Upper lobe of right lung (tissue), 1 donor: ENCODE results near the gene NHSL2. TPM values are rescaled to one million over a fixed set of nuclear protein-coding genes. Genes with fewer than 3 reads are reported as not detected.
"Not testable (repeated sequence)": the region's sequence is repeated elsewhere in the genome, so short reads cannot be mapped to it uniquely, and the experiment has no call there.

Source experiments
- ATAC-seq: fragments of 200-7000 bp; cut with Tn5 transposase; one replicate; pipeline ENCODE4 v1.9.1; 2020; ENCODE audit warnings: mild to moderate bottlenecking, moderate library complexity
- DNase-seq: peaks from one replicate; pipeline ENCODE4 v3.0.0-alpha.2; 2020
- H3K27ac ChIP-seq: fragments of 200-600 bp; one replicate; pipeline ENCODE4 v1.8.0; 2022
- H3K27me3 ChIP-seq: fragments of 200-600 bp; one replicate; pipeline ENCODE4 v1.8.0; 2022; ENCODE audit warnings: mild to moderate bottlenecking
- H3K36me3 ChIP-seq: fragments of 200-600 bp; one replicate; pipeline ENCODE4 v1.8.0; 2022
- H3K4me1 ChIP-seq: fragments of 200-600 bp; one replicate; pipeline ENCODE4 v1.8.0; 2022
- H3K4me3 ChIP-seq: fragments of 200-600 bp; one replicate; pipeline ENCODE4 v1.8.0; 2022; ENCODE audit warnings: mild to moderate bottlenecking
- H3K9me3 ChIP-seq: fragments of 200-600 bp; one replicate; pipeline ENCODE4 v1.8.0; 2022
- CTCF ChIP-seq: fragments of 200-600 bp; IDR thresholded peaks from one replicate; pipeline ENCODE4 v1.8.0; 2022; ENCODE audit warnings: antibody characterized with exemption
- intact Hi-C: fragments of 100-400 bp; cut with DNase I; formaldehyde crosslinking; loops from one replicate; pipeline ENCODE4 v1.11.0; 2022
- total RNA-seq: library from RNA; stranded (reverse); fragmentation: NEBNext Ultra II Directional; extraction: Animal tissue kit (Norgen Biotek cat#: 25700); gene quantifications from one replicate; pipeline ENCODE4 v1.2.1, GENCODE V29; 2021
- donor health status: DM: no; HTN: yes; CAD: no; lungs with severe emphysema.

NHSL2 gene
- total RNA-seq, 1 donor from 2014 or later, result 17.3 TPM

DNA sequence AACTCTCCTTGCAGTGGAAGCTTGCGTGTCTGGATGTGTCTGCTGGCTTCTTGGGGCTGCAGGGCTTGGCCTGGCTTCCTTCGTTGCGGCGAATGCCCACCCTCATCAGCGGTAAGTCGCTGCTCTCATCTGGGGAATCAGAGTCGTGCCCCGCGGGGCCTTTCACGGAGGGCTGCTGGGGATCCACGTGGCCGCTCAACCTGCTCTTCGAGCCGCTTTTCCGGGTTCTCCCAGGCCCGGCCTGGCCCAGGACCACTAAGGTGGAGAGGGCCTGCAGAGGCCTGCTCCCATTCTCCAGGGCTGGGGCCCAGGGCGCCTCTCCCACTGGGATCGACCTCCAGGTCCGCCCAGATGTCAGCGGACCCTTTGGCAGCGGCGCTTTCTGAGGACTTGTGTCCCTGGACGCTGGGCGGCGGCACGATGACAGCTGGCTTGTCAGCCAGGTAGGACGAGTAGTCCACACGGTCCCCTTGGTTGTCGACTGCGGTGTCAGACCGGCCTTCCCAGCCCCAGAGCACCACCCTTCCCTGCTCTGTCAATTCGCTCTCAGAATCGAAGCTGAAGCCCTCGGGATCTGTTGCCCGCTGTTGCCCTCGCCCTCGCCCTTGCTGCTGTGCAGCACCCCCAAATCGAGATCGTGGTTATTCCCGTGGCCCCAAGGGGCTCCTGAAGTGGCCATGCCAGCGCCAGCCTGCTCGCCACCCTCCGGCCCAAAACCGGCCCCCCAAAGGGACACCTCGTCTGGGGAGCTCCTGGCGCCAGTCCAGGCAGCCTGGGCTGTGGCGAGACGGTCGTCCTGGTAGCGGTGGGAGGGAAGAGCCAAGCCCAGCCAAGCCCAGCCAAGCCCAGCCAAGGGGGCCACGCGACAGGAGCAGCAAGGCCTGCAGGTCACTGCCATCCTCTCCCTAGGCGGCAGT lies 37.8 kb upstream of the NHSL2 start:
- ATAC-seq, result no peak
- Histone ChIP-seq H3K27ac (no peak overlapping the region), H3K36me3 (no peaks in the 10 kb centered on the region), H3K9me3 (no peaks in the 10 kb centered on the region), H3K4me3 (no peak overlapping the region), H3K4me1 (no peaks in the 10 kb centered on the region), H3K27me3 (no peaks in the 10 kb centered on the region)
- TF ChIP-seq CTCF, result no peak
- intact Hi-C loops, result no loop called here
- no peak for DNase-seq

DNA sequence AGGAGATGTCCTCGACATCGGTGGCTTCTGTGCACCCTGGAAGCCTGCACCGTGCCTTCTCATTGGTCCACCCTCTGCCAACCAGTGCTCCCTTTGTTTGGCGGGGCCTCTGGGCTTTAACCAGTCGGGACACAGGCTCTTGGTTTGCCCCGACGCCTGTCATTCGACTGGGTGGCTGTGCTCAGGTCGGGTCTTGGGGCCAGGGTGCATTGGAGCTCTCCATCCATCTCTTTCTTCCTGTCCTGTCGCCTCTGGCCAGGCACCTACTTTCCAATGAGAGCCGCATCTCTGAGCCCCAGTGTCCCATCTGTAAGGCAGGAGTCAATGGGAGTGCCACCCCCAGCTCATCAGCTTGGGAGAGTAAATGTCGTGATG lies 37.2 kb upstream of the NHSL2 start:
- TF ChIP-seq CTCF, result no peak

DNA sequence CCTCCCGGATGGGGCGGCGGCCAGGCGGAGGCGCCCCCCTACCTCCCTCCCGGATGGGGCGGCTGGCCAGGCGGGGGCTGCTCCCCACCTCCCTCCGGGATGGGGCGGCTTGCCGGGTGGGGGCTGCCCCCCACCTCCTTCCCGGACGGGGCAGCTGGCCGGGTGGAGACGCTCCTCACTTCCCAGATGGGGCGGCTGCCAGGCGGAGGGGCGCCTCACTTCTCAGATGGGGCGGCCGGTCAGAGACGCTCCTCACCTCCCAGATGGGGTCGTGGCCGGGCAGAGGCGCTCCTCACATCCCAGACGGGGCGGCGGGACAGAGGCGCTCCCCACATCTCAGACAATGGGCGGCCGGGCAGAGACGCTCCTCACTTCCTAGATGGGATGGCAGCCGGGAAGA lies 33.8 kb upstream of the NHSL2 start:
- H3K4me1 ChIP-seq, H3K36me3 ChIP-seq, DNase-seq, H3K9me3 ChIP-seq, H3K4me3 ChIP-seq, ATAC-seq, H3K27ac ChIP-seq, intact Hi-C loops, H3K27me3 ChIP-seq: not testable (repeated sequence)

More for the DNA sequence above, 37.2 kb upstream of the NHSL2 start:
- DNase-seq (no peak), ATAC-seq (no peak)
- Histone ChIP-seq H3K4me3 (no peak overlapping the region), H3K36me3 (no peaks in the 10 kb centered on the region), H3K4me1 (no peaks in the 10 kb centered on the region), H3K27me3 (no peaks in the 10 kb centered on the region), H3K9me3 (no peaks in the 10 kb centered on the region), H3K27ac (no peak overlapping the region)
- intact Hi-C loops, result no loop called here

DNA sequence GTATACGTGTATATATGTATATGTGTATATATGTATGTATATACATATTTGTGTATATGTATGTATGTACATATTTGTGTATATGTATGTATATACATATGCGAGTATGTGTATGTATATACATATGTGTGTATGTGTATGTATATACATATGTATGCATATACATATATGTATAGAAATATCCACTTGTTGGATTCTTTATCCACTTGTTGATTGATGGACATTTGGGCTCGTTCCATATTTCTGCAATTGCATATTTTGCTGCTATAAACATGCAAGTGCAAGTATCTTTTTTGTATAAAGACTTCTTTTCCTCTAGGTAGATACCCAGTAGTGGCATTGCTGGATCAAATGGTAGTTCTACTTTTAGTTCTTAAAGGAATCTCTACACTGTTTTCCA lies 25.5 kb upstream of the NHSL2 start:
- no peak for TF ChIP-seq CTCF

GRCh38 chrX:71895607-71896006 lies 15.0 kb upstream of the NHSL2 start:
- intact Hi-C loops, result no loop called here
- TF ChIP-seq CTCF, result no peak

More for the DNA sequence above, 25.5 kb upstream of the NHSL2 start:
- DNase-seq, result no peak
- Histone ChIP-seq H3K9me3 (no peaks in the 10 kb centered on the region), H3K27me3 (no peaks in the 10 kb centered on the region), H3K4me1 (no peaks in the 10 kb centered on the region), H3K4me3 (no peak overlapping the region), H3K27ac (no peak overlapping the region), H3K36me3 (no peaks in the 10 kb centered on the region)
- intact Hi-C loops, result no loop called here
- ATAC-seq, result no peak

GRCh38 chrX:71906144-71906543 lies 4.5 kb upstream of the NHSL2 start:
- TF ChIP-seq CTCF, result no peak
- Histone ChIP-seq H3K9me3 (no peaks in the 10 kb centered on the region), H3K4me1 (no peaks in the 10 kb centered on the region), H3K27me3 (no peaks in the 10 kb centered on the region), H3K36me3 (no peaks in the 10 kb centered on the region), H3K27ac (no peak overlapping the region), H3K4me3 (no peak overlapping the region)
- ATAC-seq (no peak), DNase-seq (no peak)
- intact Hi-C loops, result no loop called here

More at GRCh38 chrX:71895607-71896006, 15.0 kb upstream of the NHSL2 start:
- DNase-seq, result no peak
- Histone ChIP-seq H3K4me1 (no peaks in the 10 kb centered on the region), H3K36me3 (no peaks in the 10 kb centered on the region), H3K27ac (no peak overlapping the region), H3K4me3 (no peak overlapping the region), H3K9me3 (no peaks in the 10 kb centered on the region), H3K27me3 (no peaks in the 10 kb centered on the region)
- ATAC-seq, result no peak
